Measurements from ENCODE around the gene NME5.
"Not testable (repeated sequence)": the region's sequence is repeated elsewhere in the genome, so short reads cannot be mapped to it uniquely, and the experiment has no call there.

NME5 gene

DNA sequence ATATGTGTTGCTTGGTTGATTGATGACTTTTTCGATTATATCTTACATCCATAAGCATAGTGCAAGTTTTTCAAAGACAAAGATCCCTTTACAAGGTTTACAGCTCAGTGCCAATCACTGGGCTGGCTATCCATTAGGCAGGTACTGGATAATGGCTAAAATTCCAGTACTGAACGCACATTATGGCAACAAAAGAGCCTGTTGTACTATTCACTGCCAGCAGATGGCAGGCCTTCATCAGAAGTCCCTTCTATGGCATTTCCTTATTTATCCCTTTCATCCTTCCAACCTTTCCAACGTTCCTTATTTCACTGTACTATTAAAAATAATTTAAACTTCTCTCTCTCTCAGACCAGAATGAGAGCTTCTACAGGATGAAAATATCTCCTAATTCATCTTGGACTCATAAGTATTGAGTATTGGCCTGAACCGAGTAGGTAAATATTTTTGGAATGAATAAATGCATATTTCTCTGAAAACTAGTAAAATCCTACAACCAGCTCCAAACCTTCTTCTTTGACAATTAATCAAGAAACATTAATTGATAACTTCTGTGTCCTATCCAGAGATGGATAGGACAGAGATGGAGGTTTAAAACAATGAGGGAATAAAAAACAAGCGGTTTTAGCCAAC lies 62.0 kb downstream of the NME5 start:
- H3K27ac ChIP-seq (ENCODE audit: low read depth, low read length): peak overlapping the region; percentile 5
- H3K9me3 ChIP-seq (ENCODE audit: control insufficient read depth, insufficient read depth, low read length): no peaks in the 10 kb centered on the region
- no peaks in the 10 kb centered on the region for H3K36me3 ChIP-seq (ENCODE audit: control insufficient read depth, insufficient read depth, low read length)
- peaks cover 15% of the 10 kb centered on the region for H3K4me1 ChIP-seq (ENCODE audit: control insufficient read depth, insufficient read depth, low read length)
- no peak overlapping the region for H3K9ac ChIP-seq (ENCODE audit: low read depth, low read length)
- no peak overlapping the region for H3K4me3 ChIP-seq (ENCODE audit: low read depth, low read length)
- H3K27me3 ChIP-seq (ENCODE audit: control insufficient read depth, insufficient read depth, low read length): peaks cover 3% of the 10 kb centered on the region; the same call in 1 of the 2 replicates

DNA sequence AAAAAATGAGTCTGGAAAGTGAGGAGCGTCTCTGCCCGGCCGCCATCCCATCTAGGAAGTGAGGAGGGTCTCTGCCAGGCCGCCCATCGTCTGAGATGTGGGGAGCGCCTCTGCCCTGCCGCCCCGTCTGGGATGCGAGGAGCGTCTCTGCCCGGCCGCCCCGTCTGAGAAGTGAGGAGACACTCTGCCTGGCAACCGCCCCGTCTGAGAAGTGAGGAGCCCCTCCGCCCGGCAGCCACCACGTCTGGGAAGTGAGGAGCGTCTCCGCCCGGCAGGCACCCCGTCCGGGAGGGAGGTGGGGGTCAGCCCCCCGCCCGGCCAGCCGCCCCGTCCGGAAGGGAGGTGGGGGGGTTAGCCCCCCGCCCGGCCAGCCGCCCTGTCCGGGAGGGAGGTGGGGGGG lies 69.2 kb downstream of the NME5 start:
- not testable (repeated sequence) for H3K4me1 ChIP-seq (ENCODE audit: control insufficient read depth, insufficient read depth, low read length); H3K9ac ChIP-seq (ENCODE audit: low read depth, low read length); H3K27ac ChIP-seq (ENCODE audit: low read depth, low read length); H3K36me3 ChIP-seq (ENCODE audit: control insufficient read depth, insufficient read depth, low read length); H3K4me3 ChIP-seq (ENCODE audit: low read depth, low read length); H3K9me3 ChIP-seq (ENCODE audit: control insufficient read depth, insufficient read depth, low read length); H3K27me3 ChIP-seq (ENCODE audit: control insufficient read depth, insufficient read depth, low read length)

DNA sequence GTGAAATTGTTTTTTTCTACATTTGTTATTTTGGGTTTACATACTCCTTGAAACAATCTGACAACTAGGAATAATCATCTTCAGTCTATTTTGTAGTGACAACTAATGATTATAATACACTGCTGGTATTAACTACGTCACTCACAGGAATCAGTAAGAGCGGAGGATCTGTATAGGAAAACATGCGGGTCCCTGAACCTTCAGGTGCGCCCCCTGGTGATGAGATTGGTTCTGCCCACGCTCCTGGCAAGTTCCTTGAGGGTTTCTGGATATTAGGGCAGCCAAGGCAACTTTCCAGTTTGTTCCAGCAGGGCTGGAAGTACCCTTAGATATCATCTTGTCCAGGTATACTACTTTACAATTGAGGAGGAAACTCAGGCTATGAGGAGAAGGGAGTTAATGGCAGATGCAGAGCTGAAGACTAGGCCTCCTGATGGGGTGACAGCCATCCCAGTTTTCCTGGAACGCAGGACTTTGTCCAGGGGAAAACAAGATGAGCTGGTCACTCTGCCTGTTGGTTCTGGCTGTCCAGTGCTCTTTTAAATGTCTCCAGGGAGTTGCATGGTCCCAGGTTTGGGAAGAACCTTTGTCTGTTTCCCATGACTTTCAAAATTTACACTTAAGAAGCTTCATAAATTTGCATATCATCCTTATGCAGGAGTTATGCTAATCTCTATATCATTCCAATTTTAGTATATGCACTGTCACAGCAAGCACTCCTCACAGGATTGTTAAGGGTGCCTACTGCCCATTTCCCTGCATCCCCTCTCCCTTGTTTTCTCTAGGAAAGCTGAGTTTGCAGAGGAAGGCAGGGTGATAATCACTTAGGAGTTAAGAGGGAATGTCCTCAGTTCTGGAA lies 70.3 kb downstream of the NME5 start:
- H3K9me3 ChIP-seq (ENCODE audit: control insufficient read depth, insufficient read depth, low read length): no peaks in the 10 kb centered on the region
- no peak overlapping the region for H3K27ac ChIP-seq (ENCODE audit: low read depth, low read length)
- no peaks in the 10 kb centered on the region for H3K36me3 ChIP-seq (ENCODE audit: control insufficient read depth, insufficient read depth, low read length)
- H3K27me3 ChIP-seq (ENCODE audit: control insufficient read depth, insufficient read depth, low read length): no peaks in the 10 kb centered on the region
- H3K9ac ChIP-seq (ENCODE audit: low read depth, low read length): no peak overlapping the region
- no peak overlapping the region for H3K4me3 ChIP-seq (ENCODE audit: low read depth, low read length)
- no peaks in the 10 kb centered on the region for H3K4me1 ChIP-seq (ENCODE audit: control insufficient read depth, insufficient read depth, low read length)

DNA sequence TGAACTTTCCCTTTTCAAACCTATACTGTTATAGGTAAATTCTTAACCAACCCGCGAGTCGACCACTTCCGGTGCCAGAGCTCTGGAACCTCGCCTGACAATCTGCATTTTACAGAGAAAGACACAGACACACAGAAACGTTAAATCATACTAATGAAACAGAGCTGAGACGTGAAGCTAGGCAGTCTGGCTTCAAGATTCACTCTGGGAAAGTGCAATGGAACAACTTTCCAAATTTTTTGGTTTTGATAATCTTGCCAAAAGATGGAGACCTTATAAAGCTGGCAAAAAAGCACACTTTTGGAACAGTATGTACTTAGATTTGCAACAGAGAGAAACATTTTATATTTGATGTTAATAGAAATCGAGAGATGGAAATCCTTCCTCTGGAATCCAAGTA lies 71.3 kb downstream of the NME5 start:
- Histone ChIP-seq H3K27me3 (ENCODE audit: control insufficient read depth, insufficient read depth, low read length) (no peaks in the 10 kb centered on the region), H3K4me1 (ENCODE audit: control insufficient read depth, insufficient read depth, low read length) (no peaks in the 10 kb centered on the region), H3K36me3 (ENCODE audit: control insufficient read depth, insufficient read depth, low read length) (no peaks in the 10 kb centered on the region), H3K4me3 (ENCODE audit: low read depth, low read length) (no peak overlapping the region), H3K27ac (ENCODE audit: low read depth, low read length) (no peak overlapping the region), H3K9me3 (ENCODE audit: control insufficient read depth, insufficient read depth, low read length) (no peaks in the 10 kb centered on the region), H3K9ac (ENCODE audit: low read depth, low read length) (no peak overlapping the region)
